SW480 (cell line): Measurements from ENCODE around the gene CALML6.
A peak's percentile ranks its signal among the peaks of the same experiment; 100 is the strongest.
"Not testable (repeated sequence)": the region's sequence is repeated elsewhere in the genome, so short reads cannot be mapped to it uniquely, and the experiment has no call there.

Experiments
- DNase-seq: peaks from one replicate; pipeline ENCODE4 v3.0.0-alpha.2; 2016; ENCODE audit warnings: low spot score

Gene CALML6

GRCh38 chr1:1914971-1915692 is at the start of gene CALML6:
CALML6 (plus strand) TSS chr1:1915260; CDS start chr1:1915281, 21 bp downstream.
- DNase-seq = no peak

- no peak for DNase-seq
Measured at GRCh38 chr1:1867164-1867563, 47.9 kb upstream of the CALML6 start.

- DNase-seq = no peak
Measured at GRCh38 chr1:1869469-1869868, 45.6 kb upstream of the CALML6 start.

GRCh38 chr1:1872329-1872994 is 42.6 kb upstream of the CALML6 start:
- no peak for DNase-seq

GRCh38 chr1:1873186-1873585 is 41.9 kb upstream of the CALML6 start:
- no peak for DNase-seq

GRCh38 chr1:1874901-1875300 is 40.2 kb upstream of the CALML6 start:
- no peak for DNase-seq

GRCh38 chr1:1875932-1876331 is 39.1 kb upstream of the CALML6 start:
- no peak for DNase-seq

- DNase-seq = no peak
Measured at GRCh38 chr1:1876335-1876930, 38.6 kb upstream of the CALML6 start.

GRCh38 chr1:1877865-1878436 is 37.1 kb upstream of the CALML6 start:
- DNase-seq = no peak

- DNase-seq = no peak
Measured at GRCh38 chr1:1879942-1880341, 35.1 kb upstream of the CALML6 start.

GRCh38 chr1:1880617-1881312 is 34.3 kb upstream of the CALML6 start:
- DNase-seq = no peak

GRCh38 chr1:1881727-1882126 is 33.3 kb upstream of the CALML6 start:
- DNase-seq = peak; percentile 48

GRCh38 chr1:1883092-1883873 is 31.8 kb upstream of the CALML6 start:
- DNase-seq = no peak

GRCh38 chr1:1883890-1884289 is 31.2 kb upstream of the CALML6 start:
- not testable (repeated sequence) for DNase-seq

- no peak for DNase-seq
Measured at GRCh38 chr1:1889090-1889750, 25.8 kb upstream of the CALML6 start.

- DNase-seq = peak; percentile 37
Measured at GRCh38 chr1:1889847-1890505, 25.1 kb upstream of the CALML6 start.

GRCh38 chr1:1890506-1891348 is 24.3 kb upstream of the CALML6 start, which contains the start of gene GNB1:
GNB1 (minus strand) TSS chr1:1891087; CDS start chr1:1825453, 65,634 bp downstream.
- peak; percentile 78 for DNase-seq

GRCh38 chr1:1891349-1892078 is 23.5 kb upstream of the CALML6 start:
- DNase-seq = peak; percentile 63
